HG03521 (cell line): ENCODE data around the gene NOC2L.

Source experiments
- ATAC-seq: cut with Tn5 transposase; IDR thresholded peaks from one replicate; pipeline ENCODE4 v1.9.1; 2021; ENCODE audit warnings: mild to moderate bottlenecking, moderate library complexity; ENCODE audit not compliant: unreplicated experiment

NOC2L gene

DNA sequence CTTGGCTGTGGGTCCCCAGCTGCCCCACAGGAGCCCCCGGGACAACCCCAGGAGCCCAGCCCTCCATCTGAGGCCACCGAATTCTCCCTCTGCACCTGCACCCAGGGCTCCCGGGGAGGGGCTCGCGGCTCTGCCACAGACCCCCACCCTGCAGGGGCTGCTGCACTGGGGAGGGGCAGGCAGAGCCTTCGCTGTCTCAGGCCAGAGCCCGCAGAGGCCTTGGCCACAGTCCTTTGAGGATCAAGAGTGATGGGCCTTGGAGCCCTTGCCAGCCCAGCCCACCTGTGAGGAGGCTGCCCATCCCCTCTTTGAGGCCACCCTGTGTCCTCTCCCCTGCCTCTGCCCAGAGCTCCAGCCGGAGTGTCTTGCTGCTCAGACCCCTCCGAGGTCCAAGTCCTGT lies 16.3 kb upstream of the NOC2L start:
- no peak for ATAC-seq

DNA sequence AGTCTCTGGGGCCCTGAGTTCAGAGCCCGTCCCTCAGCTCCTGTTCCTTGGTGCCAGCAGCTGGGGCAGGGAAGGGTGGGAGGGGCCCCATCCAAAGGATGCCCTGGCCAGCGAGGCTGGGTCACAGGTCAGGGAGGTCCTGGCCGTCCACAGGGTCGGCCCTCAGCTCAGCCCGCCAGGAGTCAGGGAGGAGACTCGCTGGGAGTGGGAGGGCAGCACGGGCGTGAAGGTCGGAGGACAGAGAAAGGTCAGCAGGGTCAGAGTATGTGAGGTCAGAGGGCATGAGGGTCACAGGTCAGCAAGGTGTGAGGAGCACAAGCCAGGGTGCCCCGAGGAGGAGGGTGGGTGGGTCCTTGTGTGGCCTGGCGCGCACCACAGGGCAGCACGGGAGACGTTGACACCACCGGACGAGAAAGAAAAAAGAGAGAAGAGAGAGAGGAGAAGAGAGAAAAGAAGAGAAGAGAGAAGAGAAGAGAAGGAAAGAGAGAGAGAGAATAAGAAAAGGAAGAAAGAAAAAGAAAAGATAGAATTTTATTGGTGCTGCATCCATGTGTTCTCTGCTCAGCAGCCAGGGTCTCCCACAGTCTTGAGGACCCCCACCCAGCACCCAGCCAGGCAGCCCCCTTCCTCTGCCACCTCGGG lies 15.8 kb upstream of the NOC2L start:
- no peak for ATAC-seq

DNA sequence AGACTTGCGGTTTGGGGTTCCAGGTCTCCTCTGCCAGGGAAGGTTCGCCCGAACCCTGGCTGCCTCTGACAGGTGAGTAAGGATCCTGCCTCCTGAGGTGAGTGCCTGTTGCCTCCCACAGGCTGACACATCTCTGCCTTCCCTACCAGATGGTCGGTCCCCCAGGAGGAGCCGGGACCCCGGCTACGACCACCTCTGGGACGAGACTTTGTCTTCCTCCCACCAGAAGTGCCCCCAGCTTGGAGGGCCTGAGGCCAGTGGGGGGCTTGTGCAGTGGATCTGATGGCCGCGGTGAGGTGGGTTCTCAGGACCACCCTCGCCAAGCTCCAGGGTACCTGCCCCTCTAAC lies 15.2 kb upstream of the NOC2L start:
- no peak for ATAC-seq

DNA sequence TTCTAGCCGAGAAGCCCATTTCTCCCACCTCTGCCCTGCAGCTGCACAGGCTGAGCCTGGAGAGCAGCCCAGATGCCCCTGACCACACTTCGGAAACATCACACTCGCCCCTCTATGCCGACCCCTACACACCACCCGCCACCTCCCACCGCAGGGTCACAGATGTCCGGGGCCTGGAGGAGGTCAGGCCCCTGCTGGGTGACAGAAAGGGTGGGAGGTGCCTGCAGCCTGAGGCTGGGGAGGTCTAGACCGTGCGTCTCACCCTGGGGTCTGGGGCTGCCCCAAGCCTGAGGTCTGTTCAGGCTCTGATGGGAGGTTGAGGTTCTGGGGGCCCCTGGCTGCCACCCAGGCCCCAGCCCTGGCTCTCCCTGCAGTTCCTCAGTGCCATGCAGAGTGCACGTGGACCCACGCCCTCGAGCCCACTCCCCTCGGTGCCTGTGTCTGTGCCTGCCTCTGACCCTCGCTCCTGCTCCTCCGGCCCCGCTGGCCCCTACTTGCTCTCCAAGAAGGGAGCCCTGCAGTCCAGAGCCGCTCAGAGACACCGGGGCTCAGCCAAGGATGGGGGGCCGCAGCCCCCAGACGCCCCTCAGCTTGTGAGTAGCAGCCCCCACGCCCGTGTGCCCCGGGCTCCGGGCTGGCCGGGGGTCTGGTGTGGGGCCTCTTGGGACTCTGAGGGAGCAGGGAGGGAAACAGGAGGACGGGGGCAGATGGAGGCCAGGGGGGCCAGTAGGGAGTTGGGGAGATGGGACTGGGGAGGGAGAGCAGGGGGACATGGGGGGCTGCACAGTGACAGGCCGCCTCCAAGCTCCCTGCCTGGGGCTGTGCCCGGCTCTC lies 14.6 kb upstream of the NOC2L start:
- no peak for ATAC-seq

DNA sequence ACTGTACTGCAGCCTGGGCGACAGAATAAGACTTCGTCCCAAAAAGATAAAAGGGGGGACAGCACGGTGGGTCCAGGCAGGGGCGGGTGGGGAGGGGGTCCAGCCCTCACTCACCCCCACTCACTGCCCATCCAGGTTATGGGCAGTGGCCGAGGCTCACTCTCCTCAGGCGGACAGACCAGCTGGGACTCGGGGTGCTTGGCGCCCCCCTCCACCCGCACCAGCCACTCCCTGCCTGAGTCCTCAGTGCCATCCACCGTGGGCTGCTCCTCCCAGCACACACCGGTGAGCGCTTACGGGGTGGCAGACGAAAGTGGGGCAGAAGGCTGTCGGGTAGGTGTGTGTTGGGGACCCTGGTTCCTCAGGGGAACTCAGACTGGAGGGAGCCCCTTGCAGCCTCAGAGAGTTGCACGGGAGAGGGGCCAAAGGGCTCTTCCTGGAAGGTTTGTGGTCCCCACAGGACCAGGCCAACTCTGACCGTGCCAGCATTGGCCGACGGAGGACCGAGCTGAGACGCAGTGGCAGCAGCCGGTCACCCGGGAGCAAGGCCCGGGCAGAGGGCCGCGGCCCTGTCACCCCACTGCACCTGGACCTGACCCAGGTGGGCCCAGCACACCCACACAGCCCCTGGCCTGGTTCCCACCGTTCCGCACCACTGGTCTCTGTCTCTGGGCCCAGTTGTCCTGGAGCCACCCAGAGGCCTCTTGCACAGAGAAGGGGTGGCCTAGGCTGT lies 13.8 kb upstream of the NOC2L start:
- no peak for ATAC-seq

DNA sequence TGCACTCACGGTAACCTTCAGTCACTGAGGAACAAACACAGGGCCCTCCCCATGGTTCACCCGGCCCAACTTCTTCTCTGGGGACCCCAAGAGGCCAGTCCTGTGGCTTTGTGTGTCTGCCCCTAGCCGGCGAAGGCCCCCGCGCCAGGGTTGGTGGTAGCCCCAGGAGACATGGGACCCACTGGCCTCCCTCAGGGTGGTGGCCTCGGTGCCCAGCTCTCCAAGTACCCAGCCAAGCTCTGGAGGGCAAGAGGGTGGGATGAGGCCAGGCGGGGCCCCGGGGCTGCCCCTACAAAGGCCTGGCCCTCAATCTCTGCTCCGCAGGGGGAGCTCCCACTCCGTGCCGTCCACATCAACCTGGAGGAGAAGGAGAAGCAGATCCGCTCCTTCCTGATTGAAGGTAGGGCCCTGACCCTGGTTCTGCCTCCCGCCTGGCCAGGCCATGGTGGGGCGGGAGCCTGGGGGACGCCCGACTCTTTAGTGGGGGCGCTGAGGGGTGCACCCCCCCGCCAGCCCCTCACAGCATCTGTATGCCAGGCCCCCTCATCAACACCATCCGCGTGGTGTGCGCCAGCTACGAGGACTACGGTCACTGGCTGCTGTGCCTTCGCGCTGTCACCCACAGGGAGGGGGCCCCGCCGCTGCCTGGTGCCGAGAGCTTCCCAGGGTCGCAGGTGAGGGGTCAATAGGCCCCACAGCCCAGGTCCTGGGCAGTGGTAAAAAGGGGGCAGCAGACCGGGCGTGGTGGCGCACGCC lies 12.9 kb upstream of the NOC2L start:
- no peak for ATAC-seq

DNA sequence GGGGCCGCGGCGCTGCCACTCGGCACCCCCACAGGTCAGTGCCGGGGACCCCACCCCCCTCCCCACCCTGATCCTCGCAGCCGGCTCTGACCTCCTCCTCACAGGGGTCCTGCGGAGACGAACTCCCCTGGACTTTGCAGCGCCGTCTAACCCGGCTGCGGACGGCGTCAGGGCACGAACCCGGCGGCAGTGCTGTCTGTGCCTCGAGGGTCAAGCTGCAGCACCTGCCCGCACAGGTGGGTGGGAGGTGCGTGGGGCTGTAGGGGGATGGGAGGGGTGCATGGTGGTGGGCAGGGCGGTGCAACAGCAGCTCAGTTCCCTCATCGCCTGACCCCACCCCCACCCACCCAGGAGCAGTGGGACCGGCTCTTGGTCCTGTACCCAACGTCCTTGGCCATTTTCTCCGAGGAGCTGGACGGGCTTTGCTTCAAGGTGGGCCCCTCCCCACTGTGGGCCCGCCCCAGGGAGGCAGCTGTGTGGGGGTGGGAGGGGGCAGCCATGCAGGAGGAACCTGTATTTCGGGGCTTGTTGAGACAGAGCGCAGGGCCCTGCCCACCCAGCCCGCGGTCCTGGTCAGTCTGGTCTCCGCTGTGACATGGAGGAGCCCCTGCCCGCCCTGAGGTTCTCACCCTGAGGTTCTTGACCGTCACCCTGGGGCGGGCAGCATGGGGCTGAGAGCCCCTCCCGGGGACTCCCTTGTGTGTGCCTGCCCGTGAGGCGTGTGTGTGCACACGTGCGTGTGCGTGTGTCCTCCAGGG lies 12.1 kb upstream of the NOC2L start:
- ATAC-seq = no peak

DNA sequence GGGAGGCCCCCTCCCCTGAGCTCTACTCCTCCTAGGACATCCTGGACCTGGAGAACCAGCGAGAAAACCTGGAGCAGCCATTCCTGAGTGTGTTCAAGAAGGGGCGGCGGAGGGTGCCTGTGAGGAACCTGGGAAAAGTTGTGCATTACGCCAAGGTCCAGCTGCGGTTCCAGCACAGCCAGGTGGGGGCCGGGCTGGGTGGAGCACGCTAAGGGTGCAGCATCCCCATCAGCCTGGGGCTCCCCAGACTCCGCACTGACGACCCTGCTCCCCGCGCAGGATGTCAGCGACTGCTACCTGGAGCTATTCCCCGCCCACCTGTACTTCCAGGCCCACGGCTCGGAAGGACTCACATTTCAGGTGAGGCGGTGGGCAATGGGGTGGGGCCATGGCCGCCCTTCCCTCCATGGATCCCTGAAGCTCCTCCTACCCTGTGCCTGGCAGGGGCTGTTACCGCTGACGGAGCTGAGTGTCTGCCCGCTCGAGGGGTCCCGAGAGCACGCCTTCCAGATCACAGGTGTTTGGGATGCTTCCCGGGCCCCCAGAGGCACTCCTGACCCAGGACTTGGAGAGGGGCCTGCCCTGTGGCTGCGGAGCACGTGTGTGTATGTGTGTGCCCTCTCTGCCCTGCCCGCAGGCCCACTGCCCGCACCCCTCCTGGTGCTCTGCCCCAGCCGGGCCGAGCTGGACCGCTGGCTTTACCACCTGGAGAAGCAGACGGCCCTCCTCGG lies 11.4 kb upstream of the NOC2L start:
- no peak for ATAC-seq

DNA sequence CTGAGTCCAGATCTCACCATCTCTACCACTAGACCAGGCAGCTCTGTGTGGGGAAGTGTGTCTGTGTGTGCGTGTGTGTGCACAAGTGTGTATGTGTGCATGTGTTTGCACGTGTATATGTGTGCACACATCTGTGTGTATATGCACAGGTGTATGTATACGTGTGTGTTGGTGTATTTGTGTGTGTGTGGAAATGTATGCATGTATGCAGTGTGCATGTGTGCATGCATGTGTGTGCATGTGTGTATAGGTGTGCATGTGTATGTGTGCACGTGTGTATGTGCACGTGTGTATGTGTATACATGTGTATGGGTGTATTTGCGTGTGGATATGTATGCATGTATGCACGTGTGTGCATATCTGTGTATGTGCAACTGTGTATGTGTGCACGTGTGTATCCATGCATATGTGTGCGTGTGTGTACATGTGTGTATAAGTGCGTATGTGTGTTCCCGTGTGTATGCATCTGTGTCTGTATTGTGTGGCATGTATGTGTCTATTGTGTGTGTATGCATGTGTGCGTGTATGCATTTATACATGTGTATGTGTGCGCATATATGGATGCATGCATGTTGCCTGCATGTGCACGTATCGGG lies 10.3 kb upstream of the NOC2L start:
- ATAC-seq = no peak

DNA sequence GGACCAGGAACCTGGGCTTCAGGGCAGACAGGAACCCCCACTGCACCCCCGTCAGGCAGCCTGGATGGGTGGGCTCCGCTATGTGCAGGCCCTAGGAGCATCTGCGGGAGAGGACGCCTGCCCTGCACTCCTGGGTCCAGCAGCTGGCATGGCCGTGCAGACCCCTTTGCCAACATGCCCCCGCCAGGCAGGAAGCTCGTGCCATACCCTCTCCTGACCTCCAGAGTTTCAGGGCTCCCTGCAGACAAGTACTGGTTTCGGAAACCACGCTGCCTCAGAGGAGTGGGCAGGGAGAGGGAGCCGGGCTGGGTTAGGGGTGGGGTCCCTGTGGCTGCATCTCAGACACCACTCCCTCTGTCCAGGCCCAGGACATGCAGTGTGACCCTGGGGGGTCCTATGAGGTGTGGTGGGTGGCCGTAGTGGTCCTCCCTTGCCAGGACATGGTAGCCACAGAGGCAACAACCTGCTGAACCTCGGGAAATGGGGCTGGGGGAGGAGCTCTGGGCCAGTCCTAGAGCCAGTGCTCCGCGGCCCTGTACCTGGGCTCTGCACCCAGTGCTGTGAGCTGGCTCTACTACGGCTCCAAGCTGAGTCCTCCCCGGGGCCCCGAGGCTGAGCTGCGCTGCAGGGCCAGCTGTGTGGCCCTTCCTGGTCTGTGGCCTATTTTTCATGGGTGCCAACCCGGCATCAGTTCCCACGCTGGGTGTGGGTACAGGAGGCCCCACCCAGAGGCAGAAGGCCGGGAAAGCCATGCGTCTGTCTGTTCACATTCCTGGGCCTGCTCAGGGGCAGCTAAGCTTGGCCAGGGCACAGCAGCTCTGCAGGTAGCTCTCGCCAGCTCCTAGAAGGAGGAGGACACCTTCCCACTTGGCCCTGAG lies 8.6 kb upstream of the NOC2L start:
- no peak for ATAC-seq

DNA sequence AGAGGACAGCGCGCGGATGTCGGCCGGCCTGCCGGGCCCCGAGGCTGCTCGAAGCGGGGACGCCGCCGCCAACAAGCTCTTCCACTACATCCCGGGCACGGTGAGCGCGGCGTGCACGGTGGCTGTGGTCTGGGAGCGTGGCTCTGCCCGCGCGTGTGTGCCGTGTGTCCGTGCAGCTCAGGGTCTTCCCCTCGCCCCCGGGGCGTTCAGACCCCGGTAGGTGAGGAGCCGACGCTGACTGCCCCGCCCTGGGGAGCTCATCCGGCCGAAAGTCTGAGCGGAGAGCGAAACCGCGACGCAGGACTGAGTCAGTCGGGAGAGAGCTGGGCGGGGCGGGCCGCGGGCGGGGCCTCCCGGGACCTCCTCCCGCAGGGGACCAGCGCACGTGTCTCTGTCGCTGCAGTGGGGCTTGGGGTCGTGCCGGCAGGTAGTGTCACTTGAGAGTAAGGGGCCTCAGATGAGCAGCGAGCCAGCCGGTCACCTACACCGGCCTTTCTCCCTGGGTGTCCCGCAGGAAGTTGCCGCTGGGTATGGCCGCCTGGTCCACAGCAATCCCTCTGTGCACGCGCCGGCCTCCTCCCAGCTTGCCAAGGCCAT lies 7.7 kb upstream of the NOC2L start:
- peak; percentile 42 for ATAC-seq

DNA sequence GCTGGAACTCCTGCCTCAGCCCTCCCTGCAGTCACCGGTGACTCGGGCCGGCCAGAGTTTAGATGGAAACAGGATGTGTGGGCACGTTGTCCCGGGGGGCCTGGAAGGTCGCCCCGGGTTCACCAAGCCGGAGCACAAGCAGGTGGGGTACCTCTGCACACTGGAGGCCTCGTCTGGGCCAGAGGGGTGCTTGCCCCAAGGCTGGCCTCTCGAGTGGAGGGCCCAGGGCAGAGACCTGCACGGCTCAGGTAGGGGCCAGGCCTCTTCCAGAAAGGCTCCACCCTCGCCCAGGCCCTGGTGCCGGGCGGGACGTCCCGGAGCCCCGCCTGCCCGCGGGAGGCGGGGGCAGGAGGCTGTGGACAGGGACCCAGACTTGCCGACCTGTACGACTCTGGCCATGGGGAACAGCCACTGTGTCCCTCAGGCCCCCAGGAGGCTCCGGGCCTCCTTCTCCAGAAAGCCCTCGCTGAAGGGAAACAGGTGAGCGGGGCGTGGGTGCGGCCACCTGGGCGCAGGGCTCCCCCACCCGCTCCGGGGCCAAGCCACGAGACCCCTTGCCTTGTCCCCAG lies 7.2 kb upstream of the NOC2L start, which contains the start of gene PLEKHN1:
Gene PLEKHN1, plus strand, starts transcription at position 348 of the 569 bp plus-strand sequence. Its CDS starts 50 bp downstream, at position 398.
- ATAC-seq = no peak

DNA sequence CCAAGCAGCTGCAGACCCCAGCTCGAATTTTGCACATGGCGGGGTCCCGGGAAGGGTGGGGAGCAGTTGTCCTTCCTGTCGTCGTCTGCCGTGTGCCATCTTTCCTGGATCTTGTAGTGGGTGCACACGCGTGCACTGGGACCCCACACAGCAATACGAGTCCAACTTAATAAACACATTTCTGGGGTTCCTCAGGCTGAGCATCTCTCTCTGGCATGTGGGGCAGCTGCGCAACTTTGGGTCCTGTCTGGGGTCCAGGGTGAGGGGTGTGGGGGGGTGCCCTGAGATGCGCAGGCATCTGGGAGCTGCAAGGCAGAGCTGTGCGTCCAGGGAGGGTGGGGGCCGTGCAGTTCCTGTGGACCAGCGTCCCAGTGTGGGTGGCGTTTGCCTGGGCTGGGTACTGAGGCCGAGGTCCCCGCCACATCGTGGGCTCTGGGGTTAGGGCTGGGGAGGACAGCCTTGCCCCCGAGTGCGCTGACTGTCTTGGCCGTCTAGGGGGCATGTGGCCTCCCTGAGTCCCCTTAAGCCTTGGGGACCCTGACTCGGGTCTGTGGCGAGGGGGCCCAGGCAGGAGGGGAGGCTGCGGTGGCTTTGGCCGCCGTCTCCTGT lies 6.6 kb upstream of the NOC2L start:
- ATAC-seq = no peak

DNA sequence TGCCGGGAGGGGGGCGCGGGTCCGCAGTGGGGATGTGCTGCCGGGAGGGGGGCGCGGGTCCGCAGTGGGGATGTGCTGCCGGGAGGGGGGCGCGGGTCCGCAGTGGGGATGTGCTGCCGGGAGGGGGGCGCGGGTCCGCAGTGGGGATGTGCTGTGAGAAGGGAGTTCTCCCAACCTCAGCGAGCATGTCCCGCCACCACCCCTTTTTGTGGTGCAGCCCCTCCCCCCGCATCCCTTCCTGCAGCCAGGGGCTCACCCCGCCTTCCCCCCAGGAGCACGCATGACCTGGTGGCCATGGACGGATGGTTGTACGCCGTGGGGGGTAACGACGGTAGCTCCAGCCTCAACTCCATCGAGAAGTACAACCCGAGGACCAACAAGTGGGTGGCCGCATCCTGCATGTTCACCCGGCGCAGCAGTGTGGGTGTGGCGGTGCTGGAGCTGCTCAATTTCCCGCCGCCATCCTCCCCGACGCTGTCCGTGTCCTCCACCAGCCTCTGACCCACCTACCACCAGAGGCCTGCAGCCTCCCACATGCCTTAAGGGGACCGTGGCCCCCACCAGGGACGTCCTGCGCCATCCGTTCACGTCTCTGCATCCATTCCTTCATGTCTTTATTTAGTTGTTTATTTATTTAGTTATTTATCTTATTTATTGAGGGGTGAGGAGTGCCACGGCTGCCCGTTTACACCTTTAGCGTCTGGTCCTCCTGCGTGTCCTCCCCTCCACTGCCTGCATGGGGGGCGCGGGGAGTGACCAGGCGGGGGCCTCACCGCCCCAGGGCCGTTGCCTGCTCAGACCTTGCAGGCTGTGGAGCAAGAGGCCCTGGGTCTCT lies 5.9 kb upstream of the NOC2L start:
- ATAC-seq = no peak

DNA sequence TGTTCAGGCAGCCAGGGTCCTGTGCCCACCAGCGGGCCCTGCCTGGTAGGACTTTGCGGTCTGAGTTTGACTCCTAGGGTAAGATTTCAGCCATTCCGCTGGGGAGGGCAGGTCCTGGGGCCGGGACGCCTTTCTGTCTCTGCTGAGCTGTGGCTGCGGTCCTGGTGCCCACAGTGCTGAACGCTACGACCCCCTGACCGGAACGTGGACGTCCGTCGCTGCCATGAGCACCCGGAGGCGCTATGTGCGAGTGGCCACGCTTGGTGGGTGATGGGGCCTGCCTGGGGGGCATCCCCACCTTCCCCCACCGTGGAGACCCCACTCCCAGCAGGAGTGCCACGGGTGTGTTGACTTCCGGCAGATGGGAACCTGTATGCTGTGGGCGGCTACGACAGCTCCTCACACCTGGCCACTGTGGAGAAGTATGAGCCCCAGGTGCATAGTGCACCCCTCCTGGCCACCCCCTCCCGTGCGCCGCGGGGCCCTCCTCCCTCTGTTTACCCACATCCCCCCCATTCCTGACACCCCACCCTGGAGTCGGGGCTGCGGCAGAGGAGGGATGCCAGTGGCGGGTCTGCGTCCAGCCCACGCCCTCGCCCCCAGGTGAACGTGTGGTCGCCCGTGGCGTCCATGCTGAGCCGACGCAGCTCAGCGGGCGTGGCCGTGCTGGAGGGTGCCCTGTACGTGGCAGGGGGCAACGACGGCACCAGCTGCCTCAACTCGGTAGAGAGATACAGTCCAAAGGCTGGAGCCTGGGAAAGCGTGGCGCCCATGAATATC lies 4.9 kb upstream of the NOC2L start:
- no peak for ATAC-seq

DNA sequence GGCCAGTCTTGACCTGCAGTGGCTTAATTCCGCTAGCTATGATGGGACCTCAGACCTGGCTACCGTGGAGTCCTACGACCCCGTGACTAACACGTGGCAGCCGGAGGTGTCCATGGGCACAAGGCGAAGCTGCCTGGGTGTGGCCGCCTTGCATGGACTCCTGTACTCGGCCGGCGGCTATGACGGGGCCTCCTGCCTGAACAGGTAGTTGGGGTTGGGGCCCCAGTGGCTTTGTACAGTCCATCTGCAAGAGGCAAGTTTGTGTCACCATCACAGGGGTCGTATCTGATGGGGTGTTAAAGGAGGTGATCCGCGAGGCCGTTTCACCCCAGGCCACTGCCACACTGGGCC lies 4.2 kb upstream of the NOC2L start:
- ATAC-seq = no peak
